ENCODE results near the gene QKI.

Gene QKI

DNA sequence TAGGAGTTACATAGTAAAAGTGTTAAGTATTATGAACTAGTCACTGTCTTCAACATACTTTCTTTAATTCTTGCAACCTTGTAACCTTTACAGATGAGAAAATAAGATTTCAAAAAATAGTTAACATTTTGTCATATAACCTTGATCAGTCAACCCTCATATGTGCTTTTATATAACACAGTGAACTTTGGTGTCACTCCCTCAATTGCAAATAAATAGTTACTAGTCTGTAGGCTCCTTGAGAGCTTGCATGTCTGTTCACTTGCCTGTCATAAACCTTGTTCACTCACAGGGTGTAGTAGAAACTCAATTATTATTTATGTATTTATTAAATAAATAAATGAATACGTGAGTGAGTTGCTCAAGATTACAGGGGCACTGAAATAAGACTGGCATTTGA lies 107.5 kb downstream of the QKI start:
- peaks cover 27% of the 10 kb centered on the region for H3K79me2 ChIP-seq (ENCODE audit: insufficient read depth, low read length)
- H3K27ac ChIP-seq (ENCODE audit: low read length) = no peak overlapping the region
- H3K4me1 ChIP-seq (ENCODE audit: insufficient read depth, low read length) = no peaks in the 10 kb centered on the region
- H3K27me3 ChIP-seq (ENCODE audit: insufficient read depth, low read length, poor library complexity) = no peaks in the 10 kb centered on the region
- H3K9ac ChIP-seq (ENCODE audit: low read depth, low read length) = no peak overlapping the region
- H3K4me2 ChIP-seq (ENCODE audit: insufficient read depth, low read length) = no peak overlapping the region
- H2AFZ ChIP-seq (ENCODE audit: low read depth, low read length) = no peak overlapping the region
- no peaks in the 10 kb centered on the region for H3K36me3 ChIP-seq (ENCODE audit: insufficient read depth, low read length)
- ATAC-seq (ENCODE audit: insufficient read depth, low read depth) (no peak), DNase-seq (no peak)
- 0 out of 2 replicates have a peak, but pooled peaks cover 2% of the 10 kb centered on the region for H4K20me1 ChIP-seq (ENCODE audit: insufficient read depth, low read length)
- H3K9me3 ChIP-seq (ENCODE audit: insufficient read depth, low read length, severe bottlenecking) = no peaks in the 10 kb centered on the region
- no peak for TF ChIP-seq CTCF (IDR thresholded peaks at IDR 0.05; ENCODE audit: borderline replicate concordance, extremely low read depth, low read length, poor library complexity, severe bottlenecking)
- no peak overlapping the region for H3K4me3 ChIP-seq (ENCODE audit: low read depth in 1 of 2, low read length in 2 of 2)

GRCh38 chr6:163525926-163526325 lies 111.4 kb downstream of the QKI start:
- no peak overlapping the region for H3K9ac ChIP-seq (ENCODE audit: low read depth, low read length)
- no peaks in the 10 kb centered on the region for H3K27me3 ChIP-seq (ENCODE audit: insufficient read depth, low read length, poor library complexity)
- H3K4me2 ChIP-seq (ENCODE audit: insufficient read depth, low read length) = no peak overlapping the region
- TF ChIP-seq EZH2 (IDR thresholded peaks at IDR 0.05; ENCODE audit: borderline replicate concordance, low read depth, low read length, severe bottlenecking) (no peak), CTCF (IDR thresholded peaks at IDR 0.05; ENCODE audit: borderline replicate concordance, extremely low read depth, low read length, poor library complexity, severe bottlenecking) (no peak)
- H3K27ac ChIP-seq (ENCODE audit: low read length) = no peak overlapping the region
- H2AFZ ChIP-seq (ENCODE audit: low read depth, low read length) = no peak overlapping the region
- H3K79me2 ChIP-seq (ENCODE audit: insufficient read depth, low read length) = peaks cover 23% of the 10 kb centered on the region
- DNase-seq = no peak
- peaks cover 5% of the 10 kb centered on the region; the same call in 1 of the 2 replicates for H4K20me1 ChIP-seq (ENCODE audit: insufficient read depth, low read length)
- H3K36me3 ChIP-seq (ENCODE audit: insufficient read depth, low read length) = no peaks in the 10 kb centered on the region
- no peaks in the 10 kb centered on the region for H3K4me1 ChIP-seq (ENCODE audit: insufficient read depth, low read length)
- ATAC-seq (ENCODE audit: insufficient read depth, low read depth) = no peak
- no peak overlapping the region for H3K4me3 ChIP-seq (ENCODE audit: low read depth in 1 of 2, low read length in 2 of 2)
- H3K9me3 ChIP-seq (ENCODE audit: insufficient read depth, low read length, severe bottlenecking) = no peaks in the 10 kb centered on the region

DNA sequence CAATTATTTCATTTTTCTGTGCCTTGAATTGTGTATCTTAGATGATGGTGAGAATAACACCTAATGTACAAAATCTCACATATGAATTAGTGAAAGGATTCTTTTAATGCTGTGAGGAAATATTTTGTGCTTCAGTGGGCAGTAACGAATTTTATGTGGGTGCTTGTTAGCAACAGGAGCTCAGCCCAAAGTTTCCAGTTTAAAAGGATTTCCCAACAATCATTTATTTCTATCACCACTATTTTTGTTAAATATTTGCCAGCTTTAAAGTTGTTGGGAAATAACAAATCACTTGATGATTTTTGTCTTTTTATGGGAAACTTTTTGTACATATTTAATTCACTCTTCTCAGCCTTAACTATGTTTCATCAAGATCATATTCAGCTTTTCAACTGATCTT lies 111.8 kb downstream of the QKI start:
- peaks cover 5% of the 10 kb centered on the region; the same call in 1 of the 2 replicates for H4K20me1 ChIP-seq (ENCODE audit: insufficient read depth, low read length)
- H3K79me2 ChIP-seq (ENCODE audit: insufficient read depth, low read length) = peaks cover 27% of the 10 kb centered on the region

More for the DNA sequence above, 111.8 kb downstream of the QKI start:
- ATAC-seq (ENCODE audit: insufficient read depth, low read depth) (no peak), DNase-seq (no peak)
- Histone ChIP-seq H3K36me3 (ENCODE audit: insufficient read depth, low read length) (no peaks in the 10 kb centered on the region), H3K27me3 (ENCODE audit: insufficient read depth, low read length, poor library complexity) (no peaks in the 10 kb centered on the region), H3K9ac (ENCODE audit: low read depth, low read length) (no peak overlapping the region), H3K4me2 (ENCODE audit: insufficient read depth, low read length) (no peak overlapping the region), H3K4me3 (ENCODE audit: low read depth in 1 of 2, low read length in 2 of 2) (no peak overlapping the region), H2AFZ (ENCODE audit: low read depth, low read length) (no peak overlapping the region), H3K27ac (ENCODE audit: low read length) (no peak overlapping the region), H3K4me1 (ENCODE audit: insufficient read depth, low read length) (no peaks in the 10 kb centered on the region), H3K9me3 (ENCODE audit: insufficient read depth, low read length, severe bottlenecking) (no peaks in the 10 kb centered on the region)
- TF ChIP-seq CTCF (IDR thresholded peaks at IDR 0.05; ENCODE audit: borderline replicate concordance, extremely low read depth, low read length, poor library complexity, severe bottlenecking) (no peak), EZH2 (IDR thresholded peaks at IDR 0.05; ENCODE audit: borderline replicate concordance, low read depth, low read length, severe bottlenecking) (no peak)

Measured in DND-41 (cell line).